ENCODE results near the gene SIKE1.
A peak's percentile ranks its signal among the peaks of the same experiment; 100 is the strongest.
"Not testable (repeated sequence)": the region's sequence is repeated elsewhere in the genome, so short reads cannot be mapped to it uniquely, and the experiment has no call there.

SIKE1 gene

GRCh38 chr1:114780344-114781226, at the start of gene SIKE1:
TSS of gene SIKE1 (minus strand) at chr1:114780685. CDS start at chr1:114780607, 78 bp downstream.
- peak; percentile 99 for ATAC-seq
- peak within 1 kb of the TSS; percentile 100 for H3K27ac Mint-ChIP-seq

GRCh38 chr1:114830075-114830474, 49.6 kb upstream of the SIKE1 start:
- ATAC-seq, H3K4me3 Mint-ChIP-seq, H3K27ac Mint-ChIP-seq, DNase-seq, H3K4me1 Mint-ChIP-seq, H3K9me3 Mint-ChIP-seq: not testable (repeated sequence)
- peaks cover 11% of the 10 kb centered on the region for H3K27me3 Mint-ChIP-seq

More at GRCh38 chr1:114780344-114781226, at the start of gene SIKE1:
- Mint-ChIP-seq H3K9me3 (no peaks in the 10 kb centered on the region), H3K4me3 (peak within 1 kb of the TSS; percentile 100), H3K27me3 (no peaks in the 10 kb centered on the region), H3K4me1 (peaks cover 24% of the 10 kb centered on the region)
- peak; percentile 86 to 94 for DNase-seq

- no peak overlapping the region for H3K27ac Mint-ChIP-seq
- H3K9me3 Mint-ChIP-seq = peaks cover 10 to 13% of the 10 kb centered on the region in 2 donors
- H3K27me3 Mint-ChIP-seq = peaks cover 7% of the 10 kb centered on the region
- ATAC-seq (no peak), DNase-seq (no peak)
- H3K4me3 Mint-ChIP-seq = no peak overlapping the region
- no peaks in the 10 kb centered on the region for H3K4me1 Mint-ChIP-seq
These were observed 47.8 kb upstream of the SIKE1 start for GRCh38 chr1:114828251-114828650.

GRCh38 chr1:114821978-114822377, 41.5 kb upstream of the SIKE1 start:
- DNase-seq (no peak), ATAC-seq (no peak)
- no peak overlapping the region for H3K27ac Mint-ChIP-seq
- no peaks in the 10 kb centered on the region for H3K27me3 Mint-ChIP-seq
- H3K4me3 Mint-ChIP-seq = no peak overlapping the region
- H3K4me1 Mint-ChIP-seq = no peaks in the 10 kb centered on the region
- peaks cover 10 to 21% of the 10 kb centered on the region in 2 donors for H3K9me3 Mint-ChIP-seq

GRCh38 chr1:114820392-114820791, 39.9 kb upstream of the SIKE1 start:
- Mint-ChIP-seq H3K4me3 (no peak overlapping the region), H3K27me3 (no peaks in the 10 kb centered on the region)

GRCh38 chr1:114819869-114820268, 39.4 kb upstream of the SIKE1 start:
- Mint-ChIP-seq H3K4me3 (no peak overlapping the region), H3K9me3 (peaks cover 6 to 17% of the 10 kb centered on the region in 2 donors), H3K27me3 (no peaks in the 10 kb centered on the region), H3K4me1 (no peaks in the 10 kb centered on the region), H3K27ac (no peak overlapping the region)
- DNase-seq = no peak
- no peak for ATAC-seq

More at GRCh38 chr1:114820392-114820791, 39.9 kb upstream of the SIKE1 start:
- Mint-ChIP-seq H3K4me1 (no peaks in the 10 kb centered on the region), H3K9me3 (peaks cover 10 to 21% of the 10 kb centered on the region in 2 donors), H3K27ac (no peak overlapping the region)
- no peak for ATAC-seq
- DNase-seq = no peak

GRCh38 chr1:114804449-114804848, 24.0 kb upstream of the SIKE1 start:
- not testable (repeated sequence) for H3K27ac Mint-ChIP-seq, H3K4me1 Mint-ChIP-seq, H3K9me3 Mint-ChIP-seq, H3K4me3 Mint-ChIP-seq, H3K27me3 Mint-ChIP-seq, DNase-seq
- peak; percentile 58 for ATAC-seq

GRCh38 chr1:114803001-114803400, 22.5 kb upstream of the SIKE1 start:
- H3K4me3 Mint-ChIP-seq = no peak overlapping the region
- no peaks in the 10 kb centered on the region for H3K4me1 Mint-ChIP-seq
- no peak for DNase-seq
- H3K27ac Mint-ChIP-seq = no peak overlapping the region
- H3K9me3 Mint-ChIP-seq = no peaks in the 10 kb centered on the region
- peaks cover 18% of the 10 kb centered on the region for H3K27me3 Mint-ChIP-seq
- no peak for ATAC-seq

GRCh38 chr1:114794038-114794437, 13.6 kb upstream of the SIKE1 start:
- DNase-seq (no peak), ATAC-seq (no peak)
- Mint-ChIP-seq H3K27ac (no peak overlapping the region), H3K4me1 (no peaks in the 10 kb centered on the region), H3K4me3 (no peak overlapping the region), H3K27me3 (peaks cover 23% of the 10 kb centered on the region), H3K9me3 (no peaks in the 10 kb centered on the region)

GRCh38 chr1:114790581-114790980, 10.1 kb upstream of the SIKE1 start:
- ATAC-seq, H3K27ac Mint-ChIP-seq, H3K4me3 Mint-ChIP-seq, DNase-seq, H3K4me1 Mint-ChIP-seq: not testable (repeated sequence)
- Mint-ChIP-seq H3K27me3 (peaks cover 26% of the 10 kb centered on the region), H3K9me3 (peaks cover 17 to 22% of the 10 kb centered on the region in 2 donors)

- DNase-seq, H3K4me3 Mint-ChIP-seq, ATAC-seq, H3K27ac Mint-ChIP-seq, H3K4me1 Mint-ChIP-seq: not testable (repeated sequence)
- H3K27me3 Mint-ChIP-seq = peaks cover 26% of the 10 kb centered on the region
- H3K9me3 Mint-ChIP-seq = peaks cover 17 to 22% of the 10 kb centered on the region in 2 donors
These were observed 6.0 kb upstream of the SIKE1 start for GRCh38 chr1:114786440-114786839.

GRCh38 chr1:114782476-114782875, 2.0 kb upstream of the SIKE1 start:
- Mint-ChIP-seq H3K27ac (no peak overlapping the region), H3K4me1 (peaks cover 24% of the 10 kb centered on the region), H3K4me3 (no peak overlapping the region), H3K9me3 (peaks cover 10 to 19% of the 10 kb centered on the region in 2 donors), H3K27me3 (peaks cover 7% of the 10 kb centered on the region)
- no peak for ATAC-seq
- no peak for DNase-seq

GRCh38 chr1:114779722-114780121, 763 bp downstream of the SIKE1 start:
- Mint-ChIP-seq H3K27ac (peak overlapping the region; percentile 100), H3K4me1 (peaks cover 24% of the 10 kb centered on the region), H3K4me3 (peak overlapping the region; percentile 100), H3K27me3 (no peaks in the 10 kb centered on the region), H3K9me3 (no peaks in the 10 kb centered on the region)
- DNase-seq (no peak), ATAC-seq (no peak)

GRCh38 chr1:114776726-114777125, 3.8 kb downstream of the SIKE1 start:
- not testable (repeated sequence) for H3K27ac Mint-ChIP-seq

GRCh38 chr1:114771992-114772391, 8.5 kb downstream of the SIKE1 start:
- Mint-ChIP-seq H3K9me3 (no peaks in the 10 kb centered on the region), H3K4me1 (no peaks in the 10 kb centered on the region), H3K27me3 (no peaks in the 10 kb centered on the region), H3K27ac (no peak overlapping the region), H3K4me3 (no peak overlapping the region)
- no peak for DNase-seq
- ATAC-seq = no peak

More at GRCh38 chr1:114776726-114777125, 3.8 kb downstream of the SIKE1 start:
- H3K9me3 Mint-ChIP-seq, H3K4me3 Mint-ChIP-seq, DNase-seq, H3K27me3 Mint-ChIP-seq, ATAC-seq: not testable (repeated sequence)
- H3K4me1 Mint-ChIP-seq = peaks cover 24% of the 10 kb centered on the region

GRCh38 chr1:114770989-114771388, 9.5 kb downstream of the SIKE1 start:
- DNase-seq (no peak), ATAC-seq (no peak)
- H3K4me1 Mint-ChIP-seq = no peaks in the 10 kb centered on the region
- no peak overlapping the region for H3K4me3 Mint-ChIP-seq
- H3K9me3 Mint-ChIP-seq = no peaks in the 10 kb centered on the region
- H3K27ac Mint-ChIP-seq = no peak overlapping the region
- H3K27me3 Mint-ChIP-seq = no peaks in the 10 kb centered on the region
